Adrenal gland (tissue), 12 donors: ENCODE data around the gene OR52B6. TPM values are rescaled to one million over a fixed set of nuclear protein-coding genes. Genes with fewer than 3 reads are reported as not detected.

ENCODE experiments used
- DNase-seq, 7 donors: peaks; one replicate each; pipeline ENCODE4 v3.0.0-alpha.2; 2019 to 2020
- H3K27ac ChIP-seq, 5 donors: fragments of 200-600 bp; sonication (generic) in 4 of 5; 1 replicate in 3 of 5; 2 replicates in 2 of 5; pipeline versions ENCODE4 v1.5.1 to v1.8.0; 2016 to 2020; ENCODE audit warnings: mild to moderate bottlenecking in 1 of 5
- H3K27me3 ChIP-seq: fragments of 200-600 bp; 2 replicates; pipeline ENCODE4 v1.8.0; 2021
- H3K36me3 ChIP-seq, 2 donors: fragments of 200-600 bp; replicated peaks in 1 of 2; 1 replicate in 1 of 2; 2 replicates in 1 of 2; pipeline versions ENCODE4 v1.5.1 to v1.8.0; 2018 to 2022
- H3K4me1 ChIP-seq, 2 donors: fragments of 200-600 bp; replicated peaks in 1 of 2; 1 replicate in 1 of 2; 2 replicates in 1 of 2; pipeline versions ENCODE4 v1.5.1 to v1.8.0; 2018 to 2021
- H3K4me3 ChIP-seq, 4 donors: fragments of 200-600 bp; sonication (generic) in 3 of 4; one replicate each; pipeline ENCODE4 v1.5.1; 2016 to 2018
- H3K9me3 ChIP-seq, 3 donors: fragments of 200-600 bp; sonication (generic) in 1 of 3; replicated peaks in 1 of 3; 1 replicate in 2 of 3; 2 replicates in 1 of 3; pipeline versions ENCODE4 v1.5.1 to v1.8.0; 2016 to 2021
- CTCF ChIP-seq, 6 experiments: fragments of 450-650 bp in 4 of 6; fragments of 200-600 bp in 2 of 6; sonication (generic) in 1 of 6; IDR thresholded peaks; 1 replicate in 5 of 6; 2 replicates in 1 of 6; pipeline versions ENCODE4 v1.5.1 to v1.8.0; 2016 to 2021; ENCODE audit warnings: antibody characterized with exemption in 6 of 6, mild to moderate bottlenecking in 2 of 6, moderate library complexity in 1 of 6
- POLR2A ChIP-seq, 2 donors: fragments of 450-650 bp; IDR thresholded peaks; one replicate each; pipeline ENCODE4 v1.6.1; 2017; ENCODE audit warnings: antibody characterized with exemption in 2 of 2, mild to moderate bottlenecking in 2 of 2, moderate library complexity in 1 of 2
- WGBS, 4 donors: extraction: QIAGEN DNeasy Blood & Tissue Kit in 2 of 4; methylation state at CpG; one replicate each; pipeline versions ENCODE4 v1.1.5 to v1.1.7; 2013 to 2017; 5-methylcytosine and 5-hydroxymethylcytosine counted together
- intact Hi-C, 2 donors: fragments of 100-400 bp; cut with DNase I; formaldehyde crosslinking; loops; one replicate each; pipeline versions ENCODE4 v1.14.1 to v1.15.0; 2022 to 2023
- polyA plus RNA-seq, 3 donors: library from polyadenylated mRNA; stranded (reverse); fragments of 200-250 nt in 2 of 3; fragments of 350-450 nt in 1 of 3; fragmentation: Illumina TruSeq in 1 of 3; extraction: RNeasy Lipid Tissue Mini Kit (QIAGEN cat#74804) in 1 of 3; gene quantifications; one replicate each; pipeline ENCODE4 v1.2.3, GENCODE V29; 2013 to 2014
- total RNA-seq, 9 donors: library from RNA; depleted of rRNA in 4 of 9; stranded (reverse); fragments of >200 nt in 4 of 9; fragments of 120-200 nt in 1 of 9; fragmentation: NEBNext Ultra II Directional in 1 of 9; extraction: Animal tissue kit (Norgen Biotek cat#: 25700) in 1 of 9; gene quantifications; one replicate each; pipeline versions ENCODE4 v1.1.0 to v1.2.4, GENCODE V29; 2013 to 2023
- donor health status: healthy with polysubstance abuse.
- donor health status: Bipolar disorder and iron deficiency.
- donor health status: DM: yes; HTN: yes; CAD: no.
- donor health status: DM: no; HTN: no; CAD: no.
- donor health status: DM: no; HTN: no; CAD: no.
- donor health status: DM: yes; HTN: yes; CAD: no.

Gene OR52B6
- total and polyA plus RNA-seq, 12 donors, result not detected

GRCh38 chr11:5550440-5551095 is 30.1 kb upstream of the OR52B6 start:
- DNase-seq, result no peak
- intact Hi-C loops, result no loop called here
- TF ChIP-seq CTCF (IDR thresholded peaks at IDR 0.05) (no peak), POLR2A (IDR thresholded peaks at IDR 0.05) (no peak)
- Histone ChIP-seq H3K4me1 (no peaks in the 10 kb centered on the region), H3K4me3 (no peak overlapping the region), H3K9me3 (no peaks in the 10 kb centered on the region), H3K27me3 (no peaks in the 10 kb centered on the region), H3K36me3 (no peaks in the 10 kb centered on the region), H3K27ac (no peak overlapping the region)
- 62 to 71% (median 66%) methylated on average over 5 of the region's 5 CpGs for WGBS, 4 donors

- Histone ChIP-seq H3K4me3 (no peak overlapping the region), H3K4me1 (no peaks in the 10 kb centered on the region), H3K27me3 (no peaks in the 10 kb centered on the region), H3K27ac (no peak overlapping the region), H3K9me3 (no peaks in the 10 kb centered on the region), H3K36me3 (no peaks in the 10 kb centered on the region)
- intact Hi-C loops, result no loop called here
- DNase-seq, result no peak
- TF ChIP-seq POLR2A (IDR thresholded peaks at IDR 0.05), result no peak
- TF ChIP-seq CTCF (IDR thresholded peaks at IDR 0.05), result peak in 3 of 6 experiments; percentile 5 to 33 (median 24)
These were observed 27.3 kb upstream of the OR52B6 start for GRCh38 chr11:5553343-5553742.

GRCh38 chr11:5556596-5557188 is 24.0 kb upstream of the OR52B6 start:
- Histone ChIP-seq H3K27ac (no peak overlapping the region), H3K27me3 (no peaks in the 10 kb centered on the region), H3K36me3 (no peaks in the 10 kb centered on the region), H3K9me3 (no peaks in the 10 kb centered on the region), H3K4me3 (no peak overlapping the region), H3K4me1 (no peaks in the 10 kb centered on the region)
- no peak for TF ChIP-seq POLR2A (IDR thresholded peaks at IDR 0.05)
- TF ChIP-seq CTCF (IDR thresholded peaks at IDR 0.05), result no peak
- 50 to 65% (median 60%) methylated on average over 3 of the region's 3 CpGs for WGBS, 4 donors
- intact Hi-C loops, result no loop called here
- DNase-seq, result no peak

- no peaks in the 10 kb centered on the region for H3K9me3 ChIP-seq
- no peaks in the 10 kb centered on the region for H3K27me3 ChIP-seq
- intact Hi-C loops, result no loop called here
- TF ChIP-seq CTCF (IDR thresholded peaks at IDR 0.05) (no peak), POLR2A (IDR thresholded peaks at IDR 0.05) (no peak)
- DNase-seq, result no peak
- no peak overlapping the region for H3K4me3 ChIP-seq
- H3K36me3 ChIP-seq, result no peaks in the 10 kb centered on the region
- H3K27ac ChIP-seq, result no peak overlapping the region
- 51 to 71% (median 52%) methylated on average over 3 of the region's 3 CpGs for WGBS, 4 donors
- no peaks in the 10 kb centered on the region for H3K4me1 ChIP-seq
These were observed 22.9 kb upstream of the OR52B6 start for GRCh38 chr11:5557751-5558150.
